ENCODE results near the gene MYBPH.

MYBPH gene

DNA sequence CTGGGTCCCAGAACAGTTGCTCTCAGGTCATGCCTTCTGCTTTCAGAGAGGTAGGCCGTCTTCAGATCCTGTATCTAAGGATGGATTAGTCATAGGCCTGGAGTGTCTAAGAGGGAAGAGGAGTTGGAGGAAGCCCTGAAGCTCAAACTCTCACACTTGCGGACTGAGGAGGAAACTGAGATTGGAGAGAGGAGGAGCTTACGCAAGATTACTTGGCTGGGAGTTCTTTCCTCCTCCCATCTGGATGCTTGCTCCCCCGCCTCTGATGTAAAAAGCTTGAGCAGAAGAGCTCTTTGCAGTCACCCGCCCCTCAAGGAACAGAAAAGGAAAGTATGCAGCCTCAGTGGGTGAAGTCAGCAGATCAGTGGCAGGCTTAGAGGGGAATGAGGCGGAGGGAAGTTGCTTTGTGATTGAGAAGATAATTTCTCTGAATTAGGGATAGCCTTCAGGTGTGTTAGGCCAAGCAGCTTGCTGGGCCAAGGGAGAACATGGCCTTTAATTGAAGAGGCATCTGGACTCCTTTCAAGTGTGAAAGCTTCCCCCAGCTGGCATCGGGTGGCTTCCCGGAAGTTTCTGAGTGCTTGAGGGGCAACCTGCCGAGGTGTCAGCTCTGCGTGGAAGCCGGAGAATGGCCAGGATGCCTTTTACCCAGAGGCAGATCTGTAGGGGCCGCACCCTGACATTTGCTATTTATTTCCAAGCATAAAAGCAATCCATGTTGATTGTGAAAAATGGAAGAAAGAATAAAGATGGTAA is 41.5 kb downstream of the MYBPH start:
- H3K79me2 ChIP-seq (ENCODE audit: insufficient read depth, low read length), result no peaks in the 10 kb centered on the region
- no peaks in the 10 kb centered on the region for H4K20me1 ChIP-seq (ENCODE audit: insufficient read depth, low read length, poor library complexity, severe bottlenecking)
- H3K27me3 ChIP-seq (ENCODE audit: insufficient read depth, low read length, poor library complexity, severe bottlenecking), result no peaks in the 10 kb centered on the region
- no peak overlapping the region for H2AFZ ChIP-seq (ENCODE audit: low read length)
- no peak overlapping the region for H3K4me2 ChIP-seq (ENCODE audit: low read depth, low read length, poor library complexity, severe bottlenecking)
- H3K4me3 ChIP-seq (ENCODE audit: low read length, poor library complexity, severe bottlenecking), result no peak overlapping the region
- no peaks in the 10 kb centered on the region for H3K36me3 ChIP-seq (ENCODE audit: insufficient read depth, low read length)
- H3K4me1 ChIP-seq (ENCODE audit: insufficient read depth, low read length, poor library complexity, severe bottlenecking), result peaks cover 14% of the 10 kb centered on the region
- H3K9me2 ChIP-seq (replicated peaks; ENCODE audit: low read depth, low read length), result no peaks in the 10 kb centered on the region
- TF ChIP-seq EZH2phosphoT487 (IDR thresholded peaks at IDR 0.05; ENCODE audit: borderline replicate concordance), result no peak
- TF ChIP-seq, protein P1, sequence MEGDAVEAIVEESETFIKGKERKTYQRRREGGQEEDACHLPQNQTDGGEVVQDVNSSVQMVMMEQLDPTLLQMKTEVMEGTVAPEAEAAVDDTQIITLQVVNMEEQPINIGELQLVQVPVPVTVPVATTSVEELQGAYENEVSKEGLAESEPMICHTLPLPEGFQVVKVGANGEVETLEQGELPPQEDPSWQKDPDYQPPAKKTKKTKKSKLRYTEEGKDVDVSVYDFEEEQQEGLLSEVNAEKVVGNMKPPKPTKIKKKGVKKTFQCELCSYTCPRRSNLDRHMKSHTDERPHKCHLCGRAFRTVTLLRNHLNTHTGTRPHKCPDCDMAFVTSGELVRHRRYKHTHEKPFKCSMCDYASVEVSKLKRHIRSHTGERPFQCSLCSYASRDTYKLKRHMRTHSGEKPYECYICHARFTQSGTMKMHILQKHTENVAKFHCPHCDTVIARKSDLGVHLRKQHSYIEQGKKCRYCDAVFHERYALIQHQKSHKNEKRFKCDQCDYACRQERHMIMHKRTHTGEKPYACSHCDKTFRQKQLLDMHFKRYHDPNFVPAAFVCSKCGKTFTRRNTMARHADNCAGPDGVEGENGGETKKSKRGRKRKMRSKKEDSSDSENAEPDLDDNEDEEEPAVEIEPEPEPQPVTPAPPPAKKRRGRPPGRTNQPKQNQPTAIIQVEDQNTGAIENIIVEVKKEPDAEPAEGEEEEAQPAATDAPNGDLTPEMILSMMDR (conservative IDR thresholded peaks at IDR 0.05; ENCODE audit: low read length), result no peak
- H3K9ac ChIP-seq (ENCODE audit: low read depth, low read length, poor library complexity, severe bottlenecking), result no peak overlapping the region
- H3F3A ChIP-seq (ENCODE audit: low read depth), result no peaks in the 10 kb centered on the region
- H3K9me3 ChIP-seq (ENCODE audit: insufficient read depth, low read depth, low read length), result no peaks in the 10 kb centered on the region

GRCh38 chr1:203131548-203132200 is 44.0 kb downstream of the MYBPH start:
- Histone ChIP-seq H3K27me3 (ENCODE audit: insufficient read depth, low read length, poor library complexity, severe bottlenecking) (no peaks in the 10 kb centered on the region), H3K4me1 (ENCODE audit: insufficient read depth, low read length, poor library complexity, severe bottlenecking) (peaks cover 25% of the 10 kb centered on the region), H3K79me2 (ENCODE audit: insufficient read depth, low read length) (no peaks in the 10 kb centered on the region), H2AFZ (ENCODE audit: low read length) (no peak overlapping the region), H3K9me2 (replicated peaks; ENCODE audit: low read depth, low read length) (no peaks in the 10 kb centered on the region), H4K20me1 (ENCODE audit: insufficient read depth, low read length, poor library complexity, severe bottlenecking) (no peaks in the 10 kb centered on the region), H3K4me3 (ENCODE audit: low read length, poor library complexity, severe bottlenecking) (no peak overlapping the region), H3K36me3 (ENCODE audit: insufficient read depth, low read length) (no peaks in the 10 kb centered on the region), H3K9ac (ENCODE audit: low read depth, low read length, poor library complexity, severe bottlenecking) (no peak overlapping the region), H3F3A (ENCODE audit: low read depth) (no peaks in the 10 kb centered on the region), H3K4me2 (ENCODE audit: low read depth, low read length, poor library complexity, severe bottlenecking) (no peak overlapping the region), H3K9me3 (ENCODE audit: insufficient read depth, low read depth, low read length) (no peaks in the 10 kb centered on the region)
- TF ChIP-seq, protein P1 (conservative IDR thresholded peaks at IDR 0.05; ENCODE audit: low read length), result no peak
- TF ChIP-seq EZH2phosphoT487 (IDR thresholded peaks at IDR 0.05; ENCODE audit: borderline replicate concordance), result no peak

GRCh38 chr1:203130358-203130985 is 45.2 kb downstream of the MYBPH start:
- H4K20me1 ChIP-seq (ENCODE audit: insufficient read depth, low read length, poor library complexity, severe bottlenecking), result no peaks in the 10 kb centered on the region
- H3K27me3 ChIP-seq (ENCODE audit: insufficient read depth, low read length, poor library complexity, severe bottlenecking), result no peaks in the 10 kb centered on the region
- H3K4me1 ChIP-seq (ENCODE audit: insufficient read depth, low read length, poor library complexity, severe bottlenecking), result peaks cover 17% of the 10 kb centered on the region
- no peak overlapping the region for H3K9ac ChIP-seq (ENCODE audit: low read depth, low read length, poor library complexity, severe bottlenecking)
- H2AFZ ChIP-seq (ENCODE audit: low read length), result no peak overlapping the region
- H3K79me2 ChIP-seq (ENCODE audit: insufficient read depth, low read length), result no peaks in the 10 kb centered on the region
- no peaks in the 10 kb centered on the region for H3K9me2 ChIP-seq (replicated peaks; ENCODE audit: low read depth, low read length)
- H3K4me2 ChIP-seq (ENCODE audit: low read depth, low read length, poor library complexity, severe bottlenecking), result no peak overlapping the region
- H3K4me3 ChIP-seq (ENCODE audit: low read length, poor library complexity, severe bottlenecking), result no peak overlapping the region
- TF ChIP-seq EZH2phosphoT487 (IDR thresholded peaks at IDR 0.05; ENCODE audit: borderline replicate concordance), result no peak
- TF ChIP-seq, protein P1 (conservative IDR thresholded peaks at IDR 0.05; ENCODE audit: low read length), result no peak
- no peaks in the 10 kb centered on the region for H3F3A ChIP-seq (ENCODE audit: low read depth)
- H3K36me3 ChIP-seq (ENCODE audit: insufficient read depth, low read length), result no peaks in the 10 kb centered on the region
- no peaks in the 10 kb centered on the region for H3K9me3 ChIP-seq (ENCODE audit: insufficient read depth, low read depth, low read length)
